H9 (cell line): ENCODE results near the gene ADGRA1. TPM values are rescaled to one million over a fixed set of nuclear protein-coding genes. Genes with fewer than 3 reads are reported as not detected.

Source experiments
- DNase-seq: peaks from one replicate; pipeline ENCODE4 v3.0.0-alpha.2; 2017
- H2AFZ ChIP-seq: one replicate; pipeline ENCODE4 v1.6.1; 2013; ENCODE audit warnings: mild to moderate bottlenecking, low read length, control low read depth, moderate library complexity
- H2AK5ac ChIP-seq: 2 replicates; pipeline ENCODE4 v1.6.1; 2013; ENCODE audit warnings: low read length, control low read depth, mixed read lengths; ENCODE audit not compliant: insufficient read length
- H2BK120ac ChIP-seq: one replicate; pipeline ENCODE4 v1.6.1; 2013; ENCODE audit warnings: low read depth, mild to moderate bottlenecking, low read length, control low read depth, inconsistent platforms; ENCODE audit not compliant: poor library complexity, severe bottlenecking
- H2BK12ac ChIP-seq: 2 replicates; pipeline ENCODE4 v1.6.1; 2013; ENCODE audit warnings: low read length, control low read depth, mixed read lengths, low read depth; ENCODE audit not compliant: insufficient read length
- H2BK15ac ChIP-seq: 2 replicates; pipeline ENCODE4 v1.6.1; 2013; ENCODE audit warnings: low read depth, low read length, control low read depth
- H2BK20ac ChIP-seq: one replicate; pipeline ENCODE4 v1.6.1; 2013; ENCODE audit warnings: low read depth, mild to moderate bottlenecking, low read length, control low read depth, inconsistent platforms; ENCODE audit not compliant: poor library complexity, severe bottlenecking
- H2BK5ac ChIP-seq: 2 replicates; pipeline ENCODE4 v1.6.1; 2013; ENCODE audit warnings: low read length, control low read depth, mixed read lengths; ENCODE audit not compliant: insufficient read length
- H3K14ac ChIP-seq: 2 replicates; pipeline ENCODE4 v1.6.1; 2013; ENCODE audit warnings: low read length, control low read depth; ENCODE audit not compliant: insufficient read depth
- H3K18ac ChIP-seq: 2 replicates; pipeline ENCODE4 v1.6.1; 2013; ENCODE audit warnings: low read depth, mild to moderate bottlenecking, mixed read lengths, low read length, control low read depth; ENCODE audit not compliant: insufficient read length
- H3K23ac ChIP-seq: 2 replicates; pipeline ENCODE4 v1.6.1; 2013; ENCODE audit warnings: low read length, control low read depth, mixed read lengths, low read depth; ENCODE audit not compliant: insufficient read length
- H3K23me2 ChIP-seq: 2 replicates; pipeline ENCODE4 v1.6.1; 2013; ENCODE audit warnings: low read depth, mild to moderate bottlenecking, mixed read lengths, low read length, control low read depth; ENCODE audit not compliant: insufficient read length, poor library complexity, severe bottlenecking
- H3K27ac ChIP-seq: 2 replicates; pipeline ENCODE4 v1.5.1; 2013; ENCODE audit warnings: low read length, control low read depth, mixed read lengths, low read depth; ENCODE audit not compliant: insufficient read length
- H3K27me3 ChIP-seq: 2 replicates; pipeline ENCODE4 v1.6.1; 2013; ENCODE audit warnings: low read length, control low read depth, inconsistent platforms; ENCODE audit not compliant: insufficient read depth
- H3K4ac ChIP-seq: 2 replicates; pipeline ENCODE4 v1.6.1; 2013; ENCODE audit warnings: low read depth, mild to moderate bottlenecking, control low read depth, inconsistent platforms, low read length, moderate library complexity
- H3K4me1 ChIP-seq: 2 replicates; pipeline ENCODE4 v1.6.1; 2013; ENCODE audit warnings: low read length, control low read depth, inconsistent platforms; ENCODE audit not compliant: insufficient read depth
- H3K4me2 ChIP-seq: 2 replicates; pipeline ENCODE4 v1.6.1; 2013; ENCODE audit warnings: low read length, control low read depth, mixed read lengths; ENCODE audit not compliant: insufficient read length, insufficient read depth
- H3K56ac ChIP-seq: 2 replicates; pipeline ENCODE4 v1.6.1; 2013; ENCODE audit warnings: low read depth, mild to moderate bottlenecking, mixed read lengths, low read length, control low read depth; ENCODE audit not compliant: insufficient read length
- H3K79me1 ChIP-seq: 2 replicates; pipeline ENCODE4 v1.6.1; 2013; ENCODE audit warnings: low read depth, mild to moderate bottlenecking, moderate library complexity, low read length, control low read depth, inconsistent platforms; ENCODE audit not compliant: insufficient read depth, poor library complexity, severe bottlenecking
- H3K79me2 ChIP-seq: 2 replicates; pipeline ENCODE4 v1.6.1; 2013; ENCODE audit warnings: low read length, control low read depth, inconsistent platforms; ENCODE audit not compliant: insufficient read depth
- H3K9ac ChIP-seq: 2 replicates; pipeline ENCODE4 v1.6.1; 2013; ENCODE audit warnings: low read length, control low read depth, mixed read lengths; ENCODE audit not compliant: insufficient read length; ENCODE audit errors: extremely low read depth
- H3K9me3 ChIP-seq: one replicate; pipeline ENCODE4 v1.6.1; 2013; ENCODE audit warnings: low read depth, low read length, inconsistent platforms; ENCODE audit not compliant: control insufficient read depth
- H3T11ph ChIP-seq: one replicate; pipeline ENCODE4 v1.6.1; 2013; ENCODE audit warnings: mild to moderate bottlenecking, low read length, control low read depth, inconsistent platforms
- H4K20me1 ChIP-seq: one replicate; pipeline ENCODE4 v1.6.1; 2013; ENCODE audit not compliant: control insufficient read depth, insufficient read length, insufficient read depth
- H4K5ac ChIP-seq: 2 replicates; pipeline ENCODE4 v1.6.1; 2013; ENCODE audit warnings: low read depth, mild to moderate bottlenecking, mixed read lengths, low read length, control low read depth; ENCODE audit not compliant: insufficient read length
- H4K8ac ChIP-seq: replicated peaks from 2 replicates; pipeline ENCODE4 v1.6.1; 2013; ENCODE audit warnings: low read length, control low read depth, mixed read lengths, low read depth; ENCODE audit not compliant: insufficient read length
- H4K91ac ChIP-seq: 2 replicates; pipeline ENCODE4 v1.6.1; 2013; ENCODE audit warnings: low read depth, mild to moderate bottlenecking, moderate library complexity, mixed read lengths, low read length, control low read depth; ENCODE audit not compliant: insufficient read length
- H3K27ac Mint-ChIP-seq, 3 experiments: 2 replicates in 2 of 3; 3 replicates in 1 of 3; pipeline ENCODE4 v1.8.0; 2020 to 2021; ENCODE audit warnings: mixed read lengths in 3 of 3, mild to moderate bottlenecking in 1 of 3, moderate library complexity in 1 of 3
- H3K27me3 Mint-ChIP-seq: 2 replicates; pipeline ENCODE4 v1.8.0; 2021; ENCODE audit warnings: low read depth, mild to moderate bottlenecking, moderate library complexity, mixed read lengths
- H3K36me3 Mint-ChIP-seq, 3 experiments: 2 replicates in 2 of 3; 3 replicates in 1 of 3; pipeline ENCODE4 v1.8.0; 2020 to 2021; ENCODE audit warnings: low read depth in 3 of 3, mixed read lengths in 3 of 3; ENCODE audit not compliant: insufficient read depth in 1 of 3
- H3K4me1 Mint-ChIP-seq, 2 experiments: 2 replicates each; pipeline ENCODE4 v1.8.0; 2020; ENCODE audit warnings: mixed read lengths in 2 of 2
- H3K4me3 Mint-ChIP-seq, 2 experiments: 2 replicates in 1 of 2; 3 replicates in 1 of 2; pipeline ENCODE4 v1.8.0; 2020 to 2021; ENCODE audit warnings: mild to moderate bottlenecking in 2 of 2, mixed read lengths in 2 of 2, moderate library complexity in 1 of 2
- H3K9me3 Mint-ChIP-seq, 2 experiments: 2 replicates in 1 of 2; 3 replicates in 1 of 2; pipeline ENCODE4 v1.8.0; 2020; ENCODE audit warnings: mild to moderate bottlenecking in 2 of 2, mixed read lengths in 2 of 2, moderate library complexity in 1 of 2
- WGBS: extraction: QIAGEN DNeasy Blood & Tissue Kit; methylation state at CpG from one replicate; pipeline ENCODE4 v1.1.7; 2013; ENCODE audit warnings: missing lambda C conversion rate, low lambda C conversion rate, mixed read lengths; ENCODE audit not compliant: insufficient read length; ENCODE audit errors: extremely low coverage; 5-methylcytosine and 5-hydroxymethylcytosine counted together
- total RNA-seq: library from RNA; stranded (reverse); gene quantifications from 2 replicates; pipeline ENCODE4 v1.2.1, GENCODE V29; 2021
- TF ChIP-seq, protein P1 (sequence below): fragments of 200-600 bp; sonication (generic); conservative IDR thresholded peaks from 3 replicates; pipeline ENCODE4 v1.8.0; 2021; ENCODE audit warnings: antibody characterized with exemption, mild to moderate bottlenecking

The ADGRA1 gene
- total RNA-seq, 1 experiment from 2014 or later, result 0.11 TPM

DNA sequence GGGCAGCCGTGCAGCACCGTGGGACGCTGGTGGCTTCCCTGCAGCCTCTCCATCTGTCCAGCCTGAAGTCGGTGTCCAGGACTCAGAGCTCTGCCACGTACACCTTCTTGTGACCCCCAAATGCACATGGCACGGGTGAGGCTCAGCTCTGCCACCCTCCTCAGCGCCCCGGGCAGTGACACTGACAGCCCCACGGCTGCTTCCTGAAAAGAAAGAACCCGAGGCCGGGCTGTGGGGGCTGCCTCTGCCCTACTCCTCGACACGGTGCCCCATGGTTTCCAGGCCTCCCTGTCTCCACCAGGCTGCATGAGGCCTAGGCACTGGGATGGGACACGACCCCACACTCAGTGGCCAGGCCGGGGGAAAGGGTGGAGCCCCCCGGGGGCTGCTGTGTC is 13.7 kb downstream of the ADGRA1 start:
- no peak overlapping the region for H3K9ac ChIP-seq
- no peak overlapping the region for H3K4me2 ChIP-seq

More for the DNA sequence above, 13.7 kb downstream of the ADGRA1 start:
- Histone ChIP-seq H3T11ph (no peak overlapping the region), H2BK120ac (no peak overlapping the region), H3K56ac (no peak overlapping the region), H4K91ac (no peak overlapping the region), H3K27ac (no peak overlapping the region), H4K20me1 (peaks cover 4% of the 10 kb centered on the region), H3K4ac (no peak overlapping the region), H3K27me3 (no peaks in the 10 kb centered on the region), H3K14ac (no peak overlapping the region), H2BK5ac (no peak overlapping the region), H3K23ac (no peak overlapping the region), H2BK15ac (no peak overlapping the region), H2AFZ (no peak overlapping the region), H4K5ac (no peak overlapping the region), H3K9me3 (no peaks in the 10 kb centered on the region), H2BK12ac (no peak overlapping the region), H2AK5ac (no peak overlapping the region), H3K23me2 (no peaks in the 10 kb centered on the region), H3K79me1 (no peaks in the 10 kb centered on the region), H3K18ac (no peak overlapping the region), H4K8ac (no peak overlapping the region), H3K79me2 (no peaks in the 10 kb centered on the region), H3K4me1 (no peaks in the 10 kb centered on the region), H2BK20ac (no peak overlapping the region)
- TF ChIP-seq, protein P1, sequence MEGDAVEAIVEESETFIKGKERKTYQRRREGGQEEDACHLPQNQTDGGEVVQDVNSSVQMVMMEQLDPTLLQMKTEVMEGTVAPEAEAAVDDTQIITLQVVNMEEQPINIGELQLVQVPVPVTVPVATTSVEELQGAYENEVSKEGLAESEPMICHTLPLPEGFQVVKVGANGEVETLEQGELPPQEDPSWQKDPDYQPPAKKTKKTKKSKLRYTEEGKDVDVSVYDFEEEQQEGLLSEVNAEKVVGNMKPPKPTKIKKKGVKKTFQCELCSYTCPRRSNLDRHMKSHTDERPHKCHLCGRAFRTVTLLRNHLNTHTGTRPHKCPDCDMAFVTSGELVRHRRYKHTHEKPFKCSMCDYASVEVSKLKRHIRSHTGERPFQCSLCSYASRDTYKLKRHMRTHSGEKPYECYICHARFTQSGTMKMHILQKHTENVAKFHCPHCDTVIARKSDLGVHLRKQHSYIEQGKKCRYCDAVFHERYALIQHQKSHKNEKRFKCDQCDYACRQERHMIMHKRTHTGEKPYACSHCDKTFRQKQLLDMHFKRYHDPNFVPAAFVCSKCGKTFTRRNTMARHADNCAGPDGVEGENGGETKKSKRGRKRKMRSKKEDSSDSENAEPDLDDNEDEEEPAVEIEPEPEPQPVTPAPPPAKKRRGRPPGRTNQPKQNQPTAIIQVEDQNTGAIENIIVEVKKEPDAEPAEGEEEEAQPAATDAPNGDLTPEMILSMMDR, result no peak
- peaks cover 6% of the 10 kb centered on the region for H3K27me3 Mint-ChIP-seq
- WGBS, result no CpG with 5 or more reads among the region's 16 CpGs
- H3K4me3 Mint-ChIP-seq, result peak overlapping the region in 1 of 2 experiments; percentile 48; a peak in 1 of 5 replicates
- no peak for DNase-seq
- no peaks in the 10 kb centered on the region for H3K36me3 Mint-ChIP-seq
- no peak overlapping the region for H3K27ac Mint-ChIP-seq
- H3K4me1 Mint-ChIP-seq, result peaks cover 22 to 49% of the 10 kb centered on the region in 2 experiments
- no peaks in the 10 kb centered on the region for H3K9me3 Mint-ChIP-seq
